Trophoblast cell (in vitro differentiated cells and primary cell): ENCODE data around the gene BACH2.

Source experiments
- DNase-seq, 2 donors: peaks; one replicate each; pipeline ENCODE4 v3.0.0-alpha.2; 2016
- H2AFZ ChIP-seq: 2 replicates; pipeline ENCODE4 v1.6.1; 2013; ENCODE audit warnings: low read length, moderate library complexity, mild to moderate bottlenecking; ENCODE audit not compliant: insufficient read depth, poor library complexity
- H2AK5ac ChIP-seq: 2 replicates; pipeline ENCODE4 v1.6.1; 2013; ENCODE audit warnings: mild to moderate bottlenecking, low read length
- H2BK120ac ChIP-seq: 2 replicates; pipeline ENCODE4 v1.6.1; 2013; ENCODE audit warnings: low read length, mild to moderate bottlenecking, moderate library complexity; ENCODE audit not compliant: insufficient read depth, poor library complexity
- H2BK12ac ChIP-seq: 2 replicates; pipeline ENCODE4 v1.6.1; 2013; ENCODE audit warnings: mild to moderate bottlenecking, low read length, moderate library complexity
- H2BK5ac ChIP-seq: 2 replicates; pipeline ENCODE4 v1.6.1; 2013; ENCODE audit warnings: low read length, low read depth, moderate library complexity, mild to moderate bottlenecking; ENCODE audit not compliant: poor library complexity
- H3K14ac ChIP-seq: 2 replicates; pipeline ENCODE4 v1.6.1; 2013; ENCODE audit warnings: mild to moderate bottlenecking, low read length
- H3K18ac ChIP-seq: 2 replicates; pipeline ENCODE4 v1.6.1; 2013; ENCODE audit warnings: mild to moderate bottlenecking, low read length
- H3K23ac ChIP-seq: 2 replicates; pipeline ENCODE4 v1.6.1; 2013; ENCODE audit warnings: low read length
- H3K27ac ChIP-seq: 2 replicates; pipeline ENCODE4 v1.5.1; 2013; ENCODE audit warnings: low read depth, mild to moderate bottlenecking, inconsistent platforms, low read length, moderate library complexity
- H3K27me3 ChIP-seq: 2 replicates; pipeline ENCODE4 v1.6.1; 2013; ENCODE audit warnings: inconsistent platforms, mild to moderate bottlenecking, low read length, moderate library complexity; ENCODE audit not compliant: insufficient read depth
- H3K36me3 ChIP-seq, 2 experiments: 1 replicate in 1 of 2; 2 replicates in 1 of 2; pipeline ENCODE4 v1.6.1; 2013; ENCODE audit warnings: low read length in 2 of 2, mild to moderate bottlenecking in 2 of 2, moderate library complexity in 1 of 2; ENCODE audit not compliant: insufficient read depth in 2 of 2, control insufficient read depth in 1 of 2
- H3K4ac ChIP-seq: 2 replicates; pipeline ENCODE4 v1.6.1; 2013; ENCODE audit warnings: low read depth, mild to moderate bottlenecking, low read length, moderate library complexity
- H3K4me1 ChIP-seq, 2 experiments: 1 replicate in 1 of 2; 2 replicates in 1 of 2; pipeline ENCODE4 v1.6.1; 2013; ENCODE audit warnings: low read length in 2 of 2, mild to moderate bottlenecking in 2 of 2, moderate library complexity in 1 of 2; ENCODE audit not compliant: insufficient read depth in 2 of 2, control insufficient read depth in 1 of 2
- H3K4me2 ChIP-seq: 2 replicates; pipeline ENCODE4 v1.6.1; 2013; ENCODE audit warnings: inconsistent platforms, mild to moderate bottlenecking, low read length, moderate library complexity
- H3K4me3 ChIP-seq: 2 replicates; pipeline ENCODE4 v1.5.1; 2013; ENCODE audit warnings: mild to moderate bottlenecking, low read depth, low read length, inconsistent platforms
- H3K79me1 ChIP-seq: one replicate; pipeline ENCODE4 v1.6.1; 2013; ENCODE audit warnings: low read length
- H3K79me2 ChIP-seq: 2 replicates; pipeline ENCODE4 v1.6.1; 2013; ENCODE audit warnings: low read length, mild to moderate bottlenecking; ENCODE audit not compliant: control insufficient read depth, insufficient read depth, poor library complexity
- H3K9ac ChIP-seq: 2 replicates; pipeline ENCODE4 v1.6.1; 2013; ENCODE audit warnings: mild to moderate bottlenecking, low read length
- H3K9me3 ChIP-seq: 2 replicates; pipeline ENCODE4 v1.6.1; 2013; ENCODE audit warnings: low read depth, mild to moderate bottlenecking, control low read depth, inconsistent platforms, low read length; ENCODE audit not compliant: insufficient read depth
- H4K12ac ChIP-seq: 2 replicates; pipeline ENCODE4 v1.6.1; 2013; ENCODE audit warnings: low read depth, mild to moderate bottlenecking, low read length, moderate library complexity
- H4K8ac ChIP-seq: 2 replicates; pipeline ENCODE4 v1.6.1; 2013; ENCODE audit warnings: low read depth, mild to moderate bottlenecking, low read length, moderate library complexity
- H4K91ac ChIP-seq: one replicate; pipeline ENCODE4 v1.6.1; 2013; ENCODE audit warnings: low read depth, mild to moderate bottlenecking, low read length, moderate library complexity
- WGBS: extraction: QIAGEN DNeasy Blood & Tissue Kit; methylation state at CpG from one replicate; pipeline ENCODE4 v1.1.7; 2013; ENCODE audit warnings: missing lambda C conversion rate; ENCODE audit not compliant: insufficient read length, insufficient coverage; ENCODE audit errors: extremely low coverage; 5-methylcytosine and 5-hydroxymethylcytosine counted together

The BACH2 gene

GRCh38 chr6:90311569-90311968 lies 14.9 kb upstream of the BACH2 start:
- Histone ChIP-seq H4K91ac (no peak overlapping the region), H2BK120ac (no peak overlapping the region), H3K79me2 (no peaks in the 10 kb centered on the region), H3K9ac (no peak overlapping the region), H3K18ac (no peak overlapping the region), H3K27ac (no peak overlapping the region), H3K9me3 (peaks cover 3% of the 10 kb centered on the region), H3K36me3 (no peaks in the 10 kb centered on the region), H2AFZ (no peak overlapping the region), H3K4me2 (no peak overlapping the region), H3K4me1 (no peaks in the 10 kb centered on the region), H3K4me3 (no peak overlapping the region), H3K27me3 (no peaks in the 10 kb centered on the region), H4K12ac (no peak overlapping the region), H3K79me1 (no peaks in the 10 kb centered on the region), H2BK5ac (no peak overlapping the region), H3K4ac (no peak overlapping the region), H3K23ac (no peak overlapping the region), H2BK12ac (no peak overlapping the region), H3K14ac (no peak overlapping the region), H2AK5ac (no peak overlapping the region), H4K8ac (no peak overlapping the region)
- no CpG with 5 or more reads among the region's 4 CpGs for WGBS
- no peak for DNase-seq

- no peak overlapping the region for H3K14ac ChIP-seq
- peaks cover 9 to 10% of the 10 kb centered on the region in 2 experiments for H3K4me1 ChIP-seq
- peaks cover 4% of the 10 kb centered on the region for H3K79me1 ChIP-seq
- H3K9me3 ChIP-seq: peaks cover 3% of the 10 kb centered on the region
- no peak overlapping the region for H2AFZ ChIP-seq
- H4K12ac ChIP-seq: no peak overlapping the region
- no CpG with 5 or more reads among the region's 1 CpG for WGBS
- H2BK120ac ChIP-seq: no peak overlapping the region
- H2BK5ac ChIP-seq: no peak overlapping the region
- no peak overlapping the region for H4K91ac ChIP-seq
- H3K36me3 ChIP-seq: no peaks in the 10 kb centered on the region
- H3K18ac ChIP-seq: no peak overlapping the region
- no peak overlapping the region for H3K23ac ChIP-seq
- no peak overlapping the region for H3K4me3 ChIP-seq
- no peak overlapping the region for H3K27ac ChIP-seq
- no peak overlapping the region for H3K9ac ChIP-seq
- H2AK5ac ChIP-seq: no peak overlapping the region
- no peaks in the 10 kb centered on the region for H3K79me2 ChIP-seq
- H3K27me3 ChIP-seq: no peaks in the 10 kb centered on the region
- no peak overlapping the region for H3K4ac ChIP-seq
- no peak overlapping the region for H3K4me2 ChIP-seq
- H2BK12ac ChIP-seq: no peak overlapping the region
- H4K8ac ChIP-seq: no peak overlapping the region
- no peak for DNase-seq
These were observed 9.3 kb upstream of the BACH2 start for GRCh38 chr6:90305800-90306448.

DNA sequence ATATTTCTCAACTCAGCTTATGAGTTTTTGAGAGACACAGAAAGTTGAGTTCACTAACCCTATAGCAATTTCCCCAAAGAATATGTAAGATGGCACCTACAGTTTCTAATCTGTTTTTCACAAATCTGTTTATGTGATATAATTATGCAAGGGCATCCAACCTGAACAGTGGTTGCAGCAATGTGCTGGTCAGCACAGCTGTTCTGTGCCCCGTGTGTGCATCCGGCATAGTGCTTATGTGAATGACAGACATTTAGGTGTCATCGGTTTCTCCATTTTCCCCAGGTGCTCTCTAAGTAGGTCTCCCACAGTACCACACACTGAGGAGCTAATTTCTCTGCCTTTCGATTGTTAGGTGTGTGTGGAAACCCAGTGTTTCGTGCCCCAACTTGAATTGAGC lies 7.7 kb upstream of the BACH2 start:
- peak in 1 of 2 donors; percentile 27 for DNase-seq

DNA sequence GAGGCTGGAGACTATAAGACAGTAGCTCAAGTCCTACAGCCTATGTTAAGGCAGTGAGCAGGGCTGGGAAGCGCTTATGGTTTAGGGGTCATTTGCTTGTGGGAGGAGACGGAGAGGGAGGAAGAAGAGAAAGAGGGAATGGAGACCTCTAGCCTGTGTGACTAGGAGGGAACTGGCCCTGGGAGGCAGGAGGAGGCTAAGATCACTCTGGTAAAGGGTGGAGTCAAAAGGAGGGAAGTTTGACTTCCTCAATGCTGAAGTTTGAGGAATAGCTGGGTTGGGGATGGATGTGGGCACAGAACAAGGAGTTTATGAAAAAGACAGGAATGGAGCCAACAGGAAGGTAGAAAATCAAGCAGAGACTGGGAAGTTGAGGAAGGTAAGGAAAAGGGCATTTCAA lies 6.4 kb upstream of the BACH2 start:
- Histone ChIP-seq H3K27me3 (no peaks in the 10 kb centered on the region), H2BK120ac (no peak overlapping the region), H3K36me3 (no peaks in the 10 kb centered on the region), H3K14ac (peak overlapping the region; percentile 50), H4K8ac (no peak overlapping the region), H3K4me2 (no peak overlapping the region), H4K91ac (peak overlapping the region; percentile 20), H3K23ac (no peak overlapping the region), H2AK5ac (no peak overlapping the region), H3K79me1 (peaks cover 4% of the 10 kb centered on the region), H3K27ac (no peak overlapping the region), H4K12ac (no peak overlapping the region), H2AFZ (no peak overlapping the region), H3K79me2 (no peaks in the 10 kb centered on the region), H3K18ac (no peak overlapping the region), H2BK12ac (peak overlapping the region; percentile 11), H3K9me3 (no peaks in the 10 kb centered on the region), H3K4ac (no peak overlapping the region), H2BK5ac (no peak overlapping the region), H3K9ac (no peak overlapping the region), H3K4me1 (peaks cover 9 to 10% of the 10 kb centered on the region in 2 experiments), H3K4me3 (no peak overlapping the region)
- DNase-seq: no peak
- no CpG with 5 or more reads among the region's 2 CpGs for WGBS

More for the DNA sequence above, 7.7 kb upstream of the BACH2 start:
- no peak overlapping the region for H2BK120ac ChIP-seq
- no peaks in the 10 kb centered on the region for H3K27me3 ChIP-seq
- peak overlapping the region; percentile 6 for H2BK12ac ChIP-seq
- H2AFZ ChIP-seq: no peak overlapping the region
- H4K91ac ChIP-seq: no peak overlapping the region
- H3K4me1 ChIP-seq: peaks cover 9 to 10% of the 10 kb centered on the region in 2 experiments
- no peak overlapping the region for H4K8ac ChIP-seq
- no peak overlapping the region for H2AK5ac ChIP-seq
- H3K79me2 ChIP-seq: no peaks in the 10 kb centered on the region
- H3K4ac ChIP-seq: no peak overlapping the region
- peaks cover 4% of the 10 kb centered on the region for H3K79me1 ChIP-seq
- no peak overlapping the region for H3K4me3 ChIP-seq
- no peaks in the 10 kb centered on the region for H3K9me3 ChIP-seq
- no peak overlapping the region for H3K18ac ChIP-seq
- H3K23ac ChIP-seq: no peak overlapping the region
- H4K12ac ChIP-seq: no peak overlapping the region
- H3K14ac ChIP-seq: no peak overlapping the region
- no peaks in the 10 kb centered on the region for H3K36me3 ChIP-seq
- no peak overlapping the region for H2BK5ac ChIP-seq
- H3K9ac ChIP-seq: no peak overlapping the region
- H3K27ac ChIP-seq: no peak overlapping the region
- H3K4me2 ChIP-seq: no peak overlapping the region
- WGBS: no CpG with 5 or more reads among the region's 5 CpGs
